RWPE2 (cell line): Measurements from ENCODE around the gene CTNNA2.

Source experiments
- ATAC-seq: fragments of 200-7000 bp; cut with Tn5 transposase; 3 replicates; pipeline ENCODE4 v1.9.1; 2021; ENCODE audit warnings: low read depth
- DNase-seq: peaks from one replicate; pipeline ENCODE4 v3.0.0-alpha.2; 2020; ENCODE audit warnings: low spot score
- H3K27ac ChIP-seq: fragments of 450-650 bp; 2 replicates; pipeline ENCODE4 v1.5.1; 2017; ENCODE audit warnings: mild to moderate bottlenecking; ENCODE audit not compliant: poor library complexity, severe bottlenecking
- H3K27me3 ChIP-seq: fragments of 250-450 bp; sonication (Bioruptor Pico); 2 replicates; pipeline ENCODE4 v1.5.1; 2021; ENCODE audit warnings: mild to moderate bottlenecking, moderate library complexity; ENCODE audit not compliant: insufficient read depth, poor library complexity, severe bottlenecking
- H3K36me3 ChIP-seq: fragments of 250-450 bp; sonication (Bioruptor Pico); 2 replicates; pipeline ENCODE4 v1.5.1; 2020; ENCODE audit warnings: low read depth, mild to moderate bottlenecking, moderate library complexity
- H3K4me1 ChIP-seq: fragments of 250-450 bp; sonication (Bioruptor Pico); 2 replicates; pipeline ENCODE4 v1.5.1; 2021; ENCODE audit warnings: mild to moderate bottlenecking, moderate library complexity; ENCODE audit not compliant: insufficient read depth, poor library complexity, severe bottlenecking
- H3K4me3 ChIP-seq: fragments of 250-450 bp; sonication (Bioruptor Pico); 2 replicates; pipeline ENCODE4 v1.5.1; 2021; ENCODE audit warnings: mild to moderate bottlenecking, moderate library complexity; ENCODE audit not compliant: severe bottlenecking
- H3K9me3 ChIP-seq: fragments of 250-450 bp; sonication (Bioruptor Pico); 2 replicates; pipeline ENCODE4 v1.5.1; 2021; ENCODE audit warnings: mild to moderate bottlenecking, moderate library complexity; ENCODE audit not compliant: severe bottlenecking
- CTCF ChIP-seq: fragments of 450-650 bp; IDR thresholded peaks from one replicate; pipeline ENCODE4 v1.5.1; 2017; ENCODE audit warnings: mild to moderate bottlenecking, moderate library complexity; ENCODE audit not compliant: poor library complexity, severe bottlenecking

The CTNNA2 gene

GRCh38 chr2:80209458-80209857 lies 696.6 kb downstream of the CTNNA2 start:
- TF ChIP-seq CTCF: no peak

DNA sequence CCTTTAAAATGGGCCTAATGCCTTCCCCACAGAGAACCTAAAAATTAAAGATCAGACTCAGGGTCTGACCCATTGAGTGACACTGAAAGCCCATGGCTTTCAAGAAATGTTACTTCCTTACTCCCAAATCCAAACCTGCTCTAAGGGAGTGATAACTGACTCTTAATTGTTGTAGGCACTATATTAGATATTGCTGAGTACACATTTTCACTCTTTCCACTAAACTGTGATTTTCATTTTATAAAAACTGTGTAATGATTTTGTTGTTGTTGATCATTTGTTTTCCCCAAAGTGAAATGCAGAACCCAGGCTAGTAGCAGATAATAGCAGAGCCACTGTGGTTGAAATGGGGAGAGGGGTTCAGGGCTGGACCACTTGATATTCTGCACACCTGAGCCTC lies 704.6 kb downstream of the CTNNA2 start:
- no peak for ATAC-seq

More at GRCh38 chr2:80209458-80209857, 696.6 kb downstream of the CTNNA2 start:
- Histone ChIP-seq H3K4me3 (no peak overlapping the region), H3K36me3 (no peaks in the 10 kb centered on the region), H3K27ac (no peak overlapping the region), H3K4me1 (no peaks in the 10 kb centered on the region), H3K9me3 (no peaks in the 10 kb centered on the region), H3K27me3 (no peaks in the 10 kb centered on the region)
- ATAC-seq (no peak), DNase-seq (no peak)

DNA sequence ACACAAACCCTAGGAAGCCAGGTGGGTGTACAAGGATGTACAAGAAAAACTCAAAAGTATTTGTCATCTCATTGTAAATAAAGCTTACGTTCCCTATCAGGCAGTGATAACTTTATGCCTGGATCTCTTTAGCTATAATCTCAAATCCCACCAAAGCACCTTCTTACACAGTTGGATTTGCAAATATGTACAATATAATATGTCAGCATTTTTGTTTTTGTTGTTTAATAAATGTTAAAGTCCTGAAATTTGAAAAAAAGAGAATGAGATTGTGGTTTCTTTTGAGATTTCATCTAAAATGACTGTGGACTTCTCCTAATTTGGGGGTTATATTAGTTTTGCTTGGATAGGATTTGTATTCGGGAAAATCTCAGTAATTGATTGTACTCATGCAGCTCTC lies 709.8 kb downstream of the CTNNA2 start:
- DNase-seq: no peak
- TF ChIP-seq CTCF: no peak
- no peaks in the 10 kb centered on the region for H3K27me3 ChIP-seq
- ATAC-seq: no peak
- no peak overlapping the region for H3K4me3 ChIP-seq
- no peaks in the 10 kb centered on the region for H3K36me3 ChIP-seq
- no peaks in the 10 kb centered on the region for H3K9me3 ChIP-seq
- no peak overlapping the region for H3K27ac ChIP-seq
- H3K4me1 ChIP-seq: no peaks in the 10 kb centered on the region

More for the DNA sequence above, 704.6 kb downstream of the CTNNA2 start:
- no peaks in the 10 kb centered on the region for H3K27me3 ChIP-seq
- H3K36me3 ChIP-seq: no peaks in the 10 kb centered on the region
- no peak overlapping the region for H3K27ac ChIP-seq
- TF ChIP-seq CTCF: no peak
- DNase-seq: no peak
- no peaks in the 10 kb centered on the region for H3K4me1 ChIP-seq
- no peaks in the 10 kb centered on the region for H3K9me3 ChIP-seq
- no peak overlapping the region for H3K4me3 ChIP-seq

- no peaks in the 10 kb centered on the region for H3K4me1 ChIP-seq
- H3K36me3 ChIP-seq: no peaks in the 10 kb centered on the region
- ATAC-seq (no peak), DNase-seq (no peak)
- H3K4me3 ChIP-seq: no peak overlapping the region
- H3K9me3 ChIP-seq: no peaks in the 10 kb centered on the region
- H3K27me3 ChIP-seq: no peaks in the 10 kb centered on the region
- H3K27ac ChIP-seq: no peak overlapping the region
- TF ChIP-seq CTCF: no peak
Measured at GRCh38 chr2:80231421-80231820, 718.6 kb downstream of the CTNNA2 start.

DNA sequence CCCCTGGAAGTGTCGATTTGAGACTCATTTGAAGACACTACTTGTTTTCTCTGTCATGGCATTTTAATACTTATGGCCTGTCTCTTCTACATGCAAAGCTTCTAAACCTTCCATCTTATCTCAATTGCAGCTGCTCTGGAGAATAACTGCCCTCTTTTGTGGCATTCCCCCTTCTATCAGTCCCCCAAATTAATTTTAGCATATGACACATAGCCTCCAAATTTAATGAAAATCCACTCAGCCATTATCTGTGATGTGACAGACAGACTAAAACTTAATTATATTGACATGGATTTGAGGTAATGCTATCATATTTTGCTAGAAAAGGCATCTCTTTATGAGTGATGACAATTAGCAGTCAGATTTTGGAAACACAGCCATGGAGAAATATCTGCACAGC lies 720.5 kb downstream of the CTNNA2 start:
- Histone ChIP-seq H3K27ac (no peak overlapping the region), H3K4me1 (no peaks in the 10 kb centered on the region), H3K4me3 (no peak overlapping the region), H3K9me3 (no peaks in the 10 kb centered on the region), H3K36me3 (no peaks in the 10 kb centered on the region), H3K27me3 (no peaks in the 10 kb centered on the region)
- no peak for TF ChIP-seq CTCF
- ATAC-seq (no peak), DNase-seq (no peak)
